OCI-LY3 (cell line): ENCODE data around the gene MAPKAPK2.

Source experiments
- CTCF ChIP-seq: fragments of 200-600, 300-600 bp; sonication (generic); IDR thresholded peaks from 2 replicates; pipeline ENCODE4 v1.5.1; 2014; ENCODE audit warnings: antibody characterized with exemption, low read length, low read depth
- EZH2phosphoT487 ChIP-seq: fragments of 200-600 bp; shearing (Covaris generic); IDR thresholded peaks from 2 replicates; pipeline ENCODE4 v1.6.1; 2018; ENCODE audit warnings: antibody characterized with exemption, mixed run types, low read depth

- no peak; the same call in 1 of the 2 replicates for TF ChIP-seq CTCF
- TF ChIP-seq EZH2phosphoT487, result no peak
These were observed 58.1 kb downstream of the MAPKAPK2 start for GRCh38 chr1:206742719-206743383.
